ENCODE data around the gene AZU1.
A peak's percentile ranks its signal among the peaks of the same experiment; 100 is the strongest.

Gene AZU1

DNA sequence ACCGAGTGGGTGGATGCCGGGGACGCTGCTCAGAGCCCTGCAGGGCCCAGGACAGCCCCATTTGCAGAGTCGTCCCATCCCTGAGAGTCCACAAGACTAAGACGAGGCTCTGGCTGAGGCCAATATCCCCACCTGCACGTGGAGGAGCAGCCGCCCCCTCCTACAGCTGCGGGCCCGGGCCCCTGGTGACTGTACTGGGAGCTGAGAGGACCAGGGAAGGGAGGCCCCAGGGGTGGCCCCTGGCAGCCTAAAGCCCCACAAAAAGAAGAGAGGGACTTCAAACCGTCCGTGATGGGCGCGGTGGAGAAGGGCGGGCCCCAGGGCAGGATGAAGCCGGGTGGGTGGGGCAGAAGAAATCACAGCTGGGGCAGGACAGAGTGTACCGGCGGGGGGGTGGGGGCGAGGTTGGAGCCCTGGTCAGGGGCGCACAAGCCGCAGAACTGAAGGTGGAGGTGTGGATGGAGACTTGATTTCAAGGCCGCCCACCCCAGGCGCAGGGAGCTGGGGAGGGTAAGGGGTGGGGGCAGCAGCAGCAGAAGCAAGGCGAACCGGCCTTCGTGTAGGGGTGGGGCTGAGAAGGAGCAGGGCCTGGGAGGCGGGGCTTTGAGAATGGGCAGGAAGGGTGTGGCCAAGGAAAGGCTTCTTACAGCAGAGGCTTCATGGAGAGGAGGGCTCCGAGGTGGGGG lies 44.8 kb downstream of the AZU1 start:
- Histone ChIP-seq H3K27ac (ENCODE audit: low read depth, low read length) (no peak overlapping the region), H3F3A (ENCODE audit: control insufficient read depth, insufficient read depth) (peaks cover 5% of the 10 kb centered on the region; the same call in 1 of the 2 replicates), H3K79me2 (ENCODE audit: control insufficient read depth, low read length) (no peaks in the 10 kb centered on the region), H3K9me3 (ENCODE audit: control insufficient read depth, insufficient read depth, low read length) (no peaks in the 10 kb centered on the region), H3K36me3 (ENCODE audit: control insufficient read depth, low read length) (no peaks in the 10 kb centered on the region), H3K27me3 (ENCODE audit: control insufficient read depth, low read length) (no peaks in the 10 kb centered on the region), H3K4me2 (ENCODE audit: low read length) (peak overlapping the region; percentile 71), H3K4me1 (ENCODE audit: control insufficient read depth, low read length) (peaks cover 9% of the 10 kb centered on the region), H4K20me1 (ENCODE audit: control insufficient read depth, insufficient read depth, low read depth, low read length) (peaks cover 5% of the 10 kb centered on the region), H3K4me3 (ENCODE audit: low read length) (peak overlapping the region; percentile 63), H3K9me2 (replicated peaks; ENCODE audit: control insufficient read depth, low read length) (no peaks in the 10 kb centered on the region)
- TF ChIP-seq, protein P1, sequence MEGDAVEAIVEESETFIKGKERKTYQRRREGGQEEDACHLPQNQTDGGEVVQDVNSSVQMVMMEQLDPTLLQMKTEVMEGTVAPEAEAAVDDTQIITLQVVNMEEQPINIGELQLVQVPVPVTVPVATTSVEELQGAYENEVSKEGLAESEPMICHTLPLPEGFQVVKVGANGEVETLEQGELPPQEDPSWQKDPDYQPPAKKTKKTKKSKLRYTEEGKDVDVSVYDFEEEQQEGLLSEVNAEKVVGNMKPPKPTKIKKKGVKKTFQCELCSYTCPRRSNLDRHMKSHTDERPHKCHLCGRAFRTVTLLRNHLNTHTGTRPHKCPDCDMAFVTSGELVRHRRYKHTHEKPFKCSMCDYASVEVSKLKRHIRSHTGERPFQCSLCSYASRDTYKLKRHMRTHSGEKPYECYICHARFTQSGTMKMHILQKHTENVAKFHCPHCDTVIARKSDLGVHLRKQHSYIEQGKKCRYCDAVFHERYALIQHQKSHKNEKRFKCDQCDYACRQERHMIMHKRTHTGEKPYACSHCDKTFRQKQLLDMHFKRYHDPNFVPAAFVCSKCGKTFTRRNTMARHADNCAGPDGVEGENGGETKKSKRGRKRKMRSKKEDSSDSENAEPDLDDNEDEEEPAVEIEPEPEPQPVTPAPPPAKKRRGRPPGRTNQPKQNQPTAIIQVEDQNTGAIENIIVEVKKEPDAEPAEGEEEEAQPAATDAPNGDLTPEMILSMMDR (IDR thresholded peaks at IDR 0.05; ENCODE audit: low read depth, low read length, poor library complexity, severe bottlenecking), result no peak
- TF ChIP-seq EZH2phosphoT487 (IDR thresholded peaks at IDR 0.05; ENCODE audit: borderline replicate concordance, low read length), result no peak

DNA sequence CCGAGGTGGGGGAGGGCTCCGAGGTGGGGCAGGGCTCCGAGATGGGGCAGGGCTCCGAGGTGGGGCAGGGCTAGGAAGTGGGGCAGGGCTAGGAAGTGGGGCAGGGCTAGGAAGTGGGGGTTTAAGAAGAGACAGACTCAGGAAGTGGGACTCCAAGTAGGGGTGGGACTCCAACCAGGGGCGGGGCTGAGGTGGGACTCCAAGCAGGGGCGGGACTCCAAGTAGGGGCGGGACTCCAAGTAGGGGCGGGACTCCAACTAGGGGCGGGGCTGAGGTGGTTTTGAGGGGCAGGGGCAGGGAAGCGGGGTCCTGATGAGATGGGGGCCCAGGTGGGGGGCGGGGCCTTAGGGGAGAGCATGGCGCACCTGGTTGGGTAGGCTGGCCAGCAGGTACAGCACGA lies 45.4 kb downstream of the AZU1 start:
- Histone ChIP-seq H3K4me3 (ENCODE audit: low read length) (no peak overlapping the region), H3K9me3 (ENCODE audit: control insufficient read depth, insufficient read depth, low read length) (no peaks in the 10 kb centered on the region), H3K4me1 (ENCODE audit: control insufficient read depth, low read length) (peaks cover 9% of the 10 kb centered on the region), H3K36me3 (ENCODE audit: control insufficient read depth, low read length) (no peaks in the 10 kb centered on the region), H3K27me3 (ENCODE audit: control insufficient read depth, low read length) (no peaks in the 10 kb centered on the region), H3K27ac (ENCODE audit: low read depth, low read length) (no peak overlapping the region), H3K4me2 (ENCODE audit: low read length) (0 out of 2 replicates have a peak overlapping the region, but pooled peaks have one; percentile 4), H3F3A (ENCODE audit: control insufficient read depth, insufficient read depth) (peaks cover 5% of the 10 kb centered on the region; the same call in 1 of the 2 replicates), H3K79me2 (ENCODE audit: control insufficient read depth, low read length) (no peaks in the 10 kb centered on the region), H3K9me2 (replicated peaks; ENCODE audit: control insufficient read depth, low read length) (no peaks in the 10 kb centered on the region), H4K20me1 (ENCODE audit: control insufficient read depth, insufficient read depth, low read depth, low read length) (peaks cover 5% of the 10 kb centered on the region)
- TF ChIP-seq, protein P1 (IDR thresholded peaks at IDR 0.05; ENCODE audit: low read depth, low read length, poor library complexity, severe bottlenecking), result no peak
- no peak for TF ChIP-seq EZH2phosphoT487 (IDR thresholded peaks at IDR 0.05; ENCODE audit: borderline replicate concordance, low read length)

DNA sequence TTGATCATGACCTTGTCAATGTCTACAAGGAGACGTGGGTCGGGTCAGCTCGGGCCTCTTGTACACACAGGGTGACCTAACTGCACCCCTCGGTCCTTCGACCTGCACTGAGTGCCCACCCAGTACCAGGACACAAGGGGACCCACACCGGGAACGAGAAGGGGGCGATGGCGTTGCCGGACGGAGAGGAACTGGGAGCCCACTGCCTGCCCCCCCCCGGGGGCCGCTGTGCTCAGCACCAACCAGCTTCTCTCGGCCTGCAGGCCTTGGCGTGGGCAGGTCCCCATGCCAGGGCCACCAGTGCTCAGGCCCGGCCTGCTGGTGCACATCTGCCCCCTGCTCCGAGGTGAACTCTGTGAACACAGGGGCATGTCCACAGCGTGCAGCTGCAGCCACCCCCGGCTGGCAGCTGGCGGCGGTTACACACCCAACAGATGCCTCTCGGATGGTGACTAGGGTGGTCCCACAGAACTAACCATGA lies 46.0 kb downstream of the AZU1 start:
- no peaks in the 10 kb centered on the region for H3K27me3 ChIP-seq (ENCODE audit: control insufficient read depth, low read length)
- H3K27ac ChIP-seq (ENCODE audit: low read depth, low read length), result no peak overlapping the region
- no peaks in the 10 kb centered on the region for H3K9me2 ChIP-seq (replicated peaks; ENCODE audit: control insufficient read depth, low read length)
- peaks cover 5% of the 10 kb centered on the region; the same call in 1 of the 2 replicates for H3F3A ChIP-seq (ENCODE audit: control insufficient read depth, insufficient read depth)
- no peaks in the 10 kb centered on the region for H3K79me2 ChIP-seq (ENCODE audit: control insufficient read depth, low read length)
- no peak overlapping the region for H3K4me3 ChIP-seq (ENCODE audit: low read length)
- H4K20me1 ChIP-seq (ENCODE audit: control insufficient read depth, insufficient read depth, low read depth, low read length), result peaks cover 5% of the 10 kb centered on the region
- H3K4me2 ChIP-seq (ENCODE audit: low read length), result 0 out of 2 replicates have a peak overlapping the region, but pooled peaks have one; percentile 4
- TF ChIP-seq, protein P1 (IDR thresholded peaks at IDR 0.05; ENCODE audit: low read depth, low read length, poor library complexity, severe bottlenecking), result no peak
- no peak for TF ChIP-seq EZH2phosphoT487 (IDR thresholded peaks at IDR 0.05; ENCODE audit: borderline replicate concordance, low read length)
- H3K36me3 ChIP-seq (ENCODE audit: control insufficient read depth, low read length), result no peaks in the 10 kb centered on the region
- no peaks in the 10 kb centered on the region for H3K9me3 ChIP-seq (ENCODE audit: control insufficient read depth, insufficient read depth, low read length)
- H3K4me1 ChIP-seq (ENCODE audit: control insufficient read depth, low read length), result peaks cover 9% of the 10 kb centered on the region
